ENCODE results near the gene TRAIP. TPM values are rescaled to one million over a fixed set of nuclear protein-coding genes. Genes with fewer than 3 reads are reported as not detected.
A peak's percentile ranks its signal among the peaks of the same experiment; 100 is the strongest.
"Not testable (repeated sequence)": the region's sequence is repeated elsewhere in the genome, so short reads cannot be mapped to it uniquely, and the experiment has no call there.

Gene TRAIP
- total RNA-seq, 1 donor from 2014 or later, result 2.0 TPM

DNA sequence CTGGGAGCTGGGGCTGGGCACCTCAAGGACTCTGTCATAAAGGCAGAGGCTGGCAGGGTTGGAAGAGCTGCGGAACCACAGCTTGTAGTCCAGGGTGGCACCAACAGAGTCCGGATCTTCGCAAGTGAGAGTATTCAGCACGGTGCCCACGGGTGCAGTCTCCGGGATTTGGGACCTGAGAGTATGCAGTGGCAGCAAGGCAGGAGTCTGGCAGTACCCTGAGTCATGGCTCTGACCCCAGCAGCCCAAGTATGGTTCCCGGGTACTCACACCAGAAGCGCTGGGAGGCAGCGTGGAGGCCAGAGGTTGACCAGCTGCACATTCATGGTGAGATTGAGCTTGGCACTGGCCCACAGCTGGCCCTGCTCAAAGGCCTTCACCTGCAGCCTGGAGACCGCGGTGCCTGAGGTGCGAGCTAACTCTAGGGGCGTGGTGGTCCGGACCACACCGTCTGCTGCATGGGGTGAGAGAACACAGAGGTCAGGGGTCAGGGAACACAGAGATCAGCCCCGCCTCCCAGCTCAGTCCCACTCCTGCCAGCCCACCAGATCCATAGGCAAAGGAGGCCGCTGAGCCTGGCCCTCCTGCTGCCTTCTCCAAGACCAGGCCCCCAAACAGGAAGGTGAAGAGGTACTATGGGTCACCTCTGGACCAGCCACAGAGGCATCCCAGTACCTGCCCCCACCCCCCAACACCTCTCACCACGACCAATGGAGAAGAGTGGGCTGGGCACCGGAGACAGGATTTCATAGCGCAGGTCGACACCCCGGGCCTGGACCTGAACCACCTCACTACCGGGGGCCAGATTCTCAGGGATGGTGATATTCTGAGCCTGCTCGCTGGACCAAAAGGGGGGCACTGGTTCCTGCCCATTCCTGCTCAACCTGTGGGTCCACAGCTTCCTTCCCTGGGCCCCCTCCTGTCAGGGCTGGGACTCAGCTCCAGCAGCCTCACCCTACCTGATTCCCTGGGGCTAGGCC, 61.1 kb downstream of the TRAIP start:
- DNase-seq (ENCODE audit: low spot score in 2 of 2), result no peak
- FAIRE-seq, result no peak

DNA sequence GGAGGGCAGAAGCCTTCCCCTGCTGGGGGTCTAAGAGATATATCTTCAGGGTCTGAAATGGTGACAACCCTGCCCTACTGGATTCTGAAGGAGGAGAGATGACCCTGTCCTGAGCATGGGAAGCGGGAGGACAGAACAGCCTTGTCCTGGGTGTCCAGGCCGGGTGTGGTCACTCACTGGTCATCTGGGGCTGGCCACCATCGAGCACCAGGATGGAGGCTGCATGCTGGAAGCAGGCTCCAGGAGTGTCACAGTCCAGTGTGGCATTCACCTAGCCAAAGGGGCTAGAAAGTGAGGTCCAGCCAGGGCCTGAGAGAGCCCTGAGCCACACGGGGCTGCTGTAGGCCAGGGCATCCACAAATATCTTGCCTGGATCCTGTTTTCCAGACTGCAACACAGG, 61.9 kb downstream of the TRAIP start:
- FAIRE-seq (no peak), DNase-seq (ENCODE audit: low spot score in 2 of 2) (no peak)

DNA sequence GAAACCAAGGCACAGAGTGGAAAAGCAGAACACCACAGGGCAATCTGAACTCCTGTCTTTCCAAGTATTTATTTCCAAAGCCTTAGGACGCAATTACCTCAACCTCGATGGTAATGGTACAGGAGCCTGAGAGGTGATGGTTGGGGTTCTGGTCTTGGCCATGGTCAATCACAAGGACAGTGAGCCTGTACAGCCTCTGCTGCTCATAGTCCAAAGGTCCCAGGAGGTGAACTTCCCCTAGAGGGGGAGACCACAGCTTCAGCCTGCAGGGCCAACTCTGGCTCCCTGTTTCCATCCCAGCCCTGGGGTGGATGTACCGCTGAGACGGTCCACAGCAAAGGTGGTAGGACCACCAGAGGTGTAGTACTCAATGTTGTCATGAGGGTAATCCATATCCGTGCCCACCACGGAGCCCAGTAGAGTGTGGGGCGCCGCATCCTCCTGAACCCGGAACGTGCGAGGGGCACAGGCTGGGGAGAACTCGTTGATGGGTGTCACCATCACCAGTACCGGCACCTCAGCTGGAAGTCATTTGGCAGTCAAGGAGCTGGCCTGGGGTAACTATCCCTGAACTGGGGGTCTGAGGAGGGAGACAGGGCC, 62.8 kb downstream of the TRAIP start:
- FAIRE-seq (no peak), DNase-seq (ENCODE audit: low spot score in 2 of 2) (no peak)

DNA sequence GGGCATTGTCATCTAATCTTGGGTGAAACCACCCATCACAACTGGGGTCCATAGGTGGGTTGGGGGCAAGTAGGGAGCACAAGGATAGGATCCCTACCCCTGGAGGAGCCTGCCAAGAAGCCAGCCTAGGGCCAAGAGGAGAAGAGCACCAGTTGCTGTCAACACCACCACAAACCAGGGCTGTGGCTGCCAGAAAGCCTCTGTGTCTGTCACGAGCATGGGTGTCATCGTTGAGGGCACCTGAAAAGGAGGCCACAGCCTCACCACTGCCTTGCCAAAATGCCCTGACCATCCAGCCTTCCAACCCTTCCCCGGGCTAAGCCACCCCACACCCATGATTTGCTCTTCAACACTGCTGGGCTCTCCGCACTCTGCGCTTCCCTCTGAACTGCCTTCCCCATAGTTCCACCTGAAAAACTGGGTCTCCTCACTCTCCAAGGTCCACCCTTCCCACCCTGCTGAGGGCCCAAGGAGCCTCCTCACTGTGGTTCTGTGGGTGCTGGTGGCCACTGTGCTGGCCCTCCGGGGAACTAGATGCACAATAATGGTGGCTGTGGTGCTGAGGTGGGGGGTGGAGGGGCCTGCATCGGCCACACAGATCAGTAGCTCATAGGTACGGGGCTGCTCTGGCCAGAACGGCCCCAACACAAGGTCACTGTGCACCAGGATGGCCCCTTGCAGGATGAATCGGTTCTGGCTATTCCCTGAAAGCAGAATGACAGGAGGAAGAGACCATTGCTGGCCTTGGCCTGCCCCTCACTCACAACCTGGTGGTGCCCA, 63.8 kb downstream of the TRAIP start:
- FAIRE-seq (no peak), DNase-seq (ENCODE audit: low spot score in 2 of 2) (no peak)

DNA sequence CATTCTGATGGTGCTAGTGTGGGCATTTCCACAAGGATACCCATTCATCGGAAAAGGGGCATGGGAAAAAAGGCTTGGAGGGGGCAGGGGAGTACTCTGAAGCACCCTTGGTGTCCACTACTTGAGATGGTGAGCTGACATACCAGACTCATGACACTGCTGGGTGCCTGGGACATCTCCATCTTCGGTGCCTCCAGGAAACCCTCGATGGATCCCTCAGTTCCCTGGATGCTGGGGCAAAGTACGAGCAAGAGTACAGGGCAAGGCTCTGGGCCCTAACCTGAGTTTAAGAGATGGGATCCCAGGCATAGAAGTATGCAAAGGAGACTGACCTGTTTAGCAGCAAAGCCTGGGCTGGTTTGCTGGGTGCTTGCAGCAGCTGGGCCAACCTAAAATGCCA, 64.8 kb downstream of the TRAIP start:
- DNase-seq (ENCODE audit: low spot score in 2 of 2) (no peak), FAIRE-seq (no peak)

DNA sequence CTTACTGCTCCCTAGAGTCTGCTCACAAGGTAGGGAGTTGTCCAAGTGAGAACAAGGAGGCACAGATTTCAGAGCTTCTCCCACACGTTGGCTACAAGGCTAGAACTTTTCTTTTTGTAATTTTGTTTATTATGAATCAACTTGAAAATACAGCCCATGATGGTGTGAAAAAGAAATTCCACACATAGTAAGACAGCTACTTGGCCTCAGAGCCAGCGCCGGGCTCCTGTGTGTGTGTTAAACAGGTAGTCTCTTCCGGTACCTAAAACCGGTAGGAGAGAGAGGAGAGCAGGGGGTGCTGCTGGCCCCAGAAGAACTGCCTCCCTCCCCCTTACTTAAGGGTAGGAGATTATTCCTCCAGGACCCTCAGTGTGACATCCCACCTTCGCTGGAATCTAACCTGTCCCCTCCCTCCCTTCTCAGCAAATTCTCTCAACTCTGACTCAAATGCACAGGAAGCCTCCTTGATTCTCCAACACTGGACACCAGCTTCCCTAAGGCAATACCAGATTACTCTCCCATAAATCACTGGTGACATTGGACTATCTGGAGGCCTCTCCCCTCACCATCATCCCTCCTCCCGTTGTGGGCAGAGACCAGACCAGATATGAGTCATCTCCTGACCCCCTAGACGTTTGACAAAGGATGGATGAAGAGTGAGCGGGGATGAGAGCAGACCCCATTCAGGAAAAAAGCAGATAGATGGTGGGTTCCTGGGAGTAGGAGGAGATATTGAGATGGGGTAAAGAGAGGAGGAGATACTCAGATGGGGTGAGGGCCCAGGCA, 65.5 kb downstream of the TRAIP start:
- FAIRE-seq (no peak), DNase-seq (ENCODE audit: low spot score in 2 of 2) (no peak)

DNA sequence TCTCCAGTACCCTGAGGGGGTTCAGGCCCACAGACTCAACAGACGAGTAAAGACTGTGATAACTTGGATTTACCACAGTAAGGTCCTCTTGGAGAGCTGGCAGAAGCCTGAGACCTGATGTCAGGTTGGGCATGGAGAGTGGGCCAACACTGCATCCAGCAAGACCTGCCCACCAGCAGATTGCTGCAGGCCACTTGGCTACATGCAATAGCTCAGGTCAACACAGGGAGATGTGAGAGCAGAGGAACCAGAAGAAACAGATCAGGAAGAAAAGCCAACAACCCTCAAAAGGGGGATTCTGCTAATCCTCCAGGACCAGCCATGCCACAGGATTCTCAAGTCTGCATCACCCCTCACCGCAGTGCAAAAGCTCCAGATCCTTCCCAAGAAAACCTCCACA, 68.3 kb downstream of the TRAIP start:
- no peak for DNase-seq (ENCODE audit: low spot score in 2 of 2)
- FAIRE-seq, result no peak

DNA sequence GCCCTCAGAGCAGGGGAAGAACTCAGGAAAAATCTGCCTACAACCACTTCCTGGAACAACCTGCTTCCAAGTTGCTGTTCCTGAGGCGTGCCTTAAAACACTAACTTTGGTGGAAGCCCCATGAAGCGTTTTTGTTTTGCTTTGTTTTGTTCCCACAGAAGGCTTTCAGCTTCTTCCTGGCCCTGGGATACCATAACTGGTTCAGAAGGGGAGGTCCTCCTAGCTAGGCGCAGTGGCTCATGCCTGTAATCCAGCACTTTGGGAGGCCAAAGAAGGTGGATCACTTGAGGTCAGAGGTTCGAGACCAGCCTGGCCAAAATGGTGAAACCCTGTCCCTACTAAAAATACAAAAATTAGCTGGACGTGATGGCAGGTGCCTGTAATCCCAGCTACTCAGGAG, 68.8 kb downstream of the TRAIP start:
- FAIRE-seq, result no peak
- DNase-seq (ENCODE audit: low spot score in 2 of 2), result no peak

DNA sequence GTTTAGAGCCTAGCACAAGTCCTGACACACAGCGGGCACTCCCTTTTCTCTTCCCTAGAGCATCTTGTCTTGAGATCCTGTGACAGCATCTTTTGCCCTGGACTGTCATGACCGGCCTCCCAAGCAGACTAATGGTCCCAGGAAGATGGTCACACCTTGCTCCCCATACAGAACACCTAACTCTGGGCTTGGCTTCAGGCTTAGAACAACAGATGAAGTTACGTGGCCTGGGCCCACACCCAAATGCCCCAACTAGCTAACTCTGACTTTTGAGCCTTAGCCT, 69.2 kb downstream of the TRAIP start:
- FAIRE-seq (no peak), DNase-seq (ENCODE audit: low spot score in 2 of 2) (no peak)

DNA sequence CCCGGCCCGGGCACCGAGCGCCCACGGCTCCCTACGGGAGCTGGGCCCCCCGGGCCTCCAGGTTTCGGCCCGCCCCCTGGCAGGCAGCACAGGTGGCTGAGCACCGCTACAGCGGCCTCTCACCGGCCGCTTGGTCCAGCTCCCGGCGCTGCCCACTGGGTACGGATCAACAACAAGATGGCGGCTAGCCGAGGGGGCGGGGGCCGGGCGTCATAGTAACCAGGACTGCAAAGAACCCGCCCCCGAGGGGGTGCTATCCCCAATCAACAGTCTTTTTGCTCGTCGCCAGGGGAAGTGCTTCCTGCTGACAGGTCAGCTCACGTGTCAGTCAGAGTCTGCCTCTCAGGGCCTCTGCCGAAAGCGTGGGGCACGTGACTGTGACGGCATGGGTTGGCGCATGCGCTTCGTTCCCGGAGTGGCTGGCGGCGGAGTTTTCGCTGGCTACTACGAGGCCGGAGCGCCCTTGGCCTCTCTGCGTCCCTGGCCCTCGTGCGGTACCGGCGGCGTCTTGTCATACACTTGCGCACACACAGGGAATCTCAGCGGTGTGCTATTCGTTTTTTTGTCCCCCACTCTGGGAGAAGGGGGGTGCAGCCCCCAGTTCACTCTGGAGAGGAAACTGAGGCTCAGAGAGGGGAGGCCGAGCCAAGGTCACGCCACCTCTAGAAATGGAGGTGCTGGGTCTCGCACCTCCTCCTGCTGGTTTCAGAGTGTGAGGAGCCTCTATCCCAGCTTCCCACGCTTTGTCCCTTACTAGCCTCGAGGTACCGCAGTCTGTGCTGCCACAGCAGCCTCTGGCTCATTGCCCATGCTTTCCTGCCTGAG, 69.8 kb downstream of the TRAIP start, which contains the start of gene IP6K1:
IP6K1 (minus strand) TSS at position 186 of the 825 bp plus-strand sequence. CDS start 38,502 bp downstream, outside the sequence.
- FAIRE-seq (peak; percentile 96), DNase-seq (ENCODE audit: low spot score in 2 of 2) (peak; percentile 100)

DNA sequence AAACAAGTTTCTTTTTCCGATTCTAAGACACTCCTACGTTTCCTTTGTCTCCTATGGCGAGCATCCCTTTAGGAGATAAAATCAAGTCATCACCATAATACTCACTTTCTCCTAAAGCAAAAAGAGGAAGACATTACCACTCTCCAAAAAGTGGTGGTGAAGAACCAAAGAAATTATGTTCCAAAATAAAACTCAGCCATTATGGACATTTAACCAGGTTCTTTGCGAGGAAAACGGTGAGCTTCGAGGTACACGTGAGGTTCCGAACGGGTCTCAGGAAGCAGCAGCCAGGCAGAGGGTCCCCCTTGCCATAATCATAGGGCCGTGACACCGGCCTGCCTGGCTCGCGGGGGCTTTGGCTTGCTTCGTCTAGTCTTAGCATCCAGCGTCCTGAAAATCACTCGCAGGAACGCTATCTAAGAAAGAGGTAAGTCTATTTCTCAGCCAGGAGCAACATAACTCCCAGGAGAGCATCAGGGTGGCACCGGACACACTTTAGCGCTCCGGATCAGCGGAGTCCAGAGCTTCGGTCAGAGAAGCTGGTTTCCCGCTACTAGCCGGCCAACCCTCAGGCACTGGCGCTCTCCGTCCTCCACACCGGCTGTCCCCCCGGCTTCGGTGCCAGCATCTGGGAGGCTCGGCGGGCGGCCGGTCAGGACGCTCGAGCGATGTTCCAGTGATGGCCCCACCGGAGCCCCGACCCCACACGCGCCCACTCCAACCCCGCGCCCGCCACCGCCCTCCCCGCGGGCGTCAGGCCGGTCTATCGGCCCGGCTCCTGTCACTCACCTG, 70.6 kb downstream of the TRAIP start:
- DNase-seq (ENCODE audit: low spot score in 2 of 2), result no peak
- no peak for FAIRE-seq

DNA sequence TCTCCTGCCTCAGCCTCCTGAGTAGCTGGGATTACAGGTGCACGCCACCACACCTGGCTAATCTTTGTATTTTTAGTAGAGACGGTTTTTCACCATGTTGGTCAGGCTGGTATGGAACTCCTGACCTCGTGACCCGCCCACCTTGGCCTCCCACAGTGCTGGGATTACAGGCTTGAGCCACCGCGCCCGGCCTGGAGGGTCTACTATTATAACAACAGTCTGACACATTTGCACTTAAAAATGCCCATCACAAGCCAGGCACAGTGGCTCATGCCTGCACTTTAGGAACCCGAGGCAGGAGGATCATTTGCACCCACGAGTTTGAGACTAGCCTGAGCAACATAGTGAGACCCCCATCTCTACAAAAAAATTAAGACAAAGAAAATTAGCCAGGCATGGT, 74.1 kb downstream of the TRAIP start:
- FAIRE-seq; DNase-seq (ENCODE audit: low spot score in 2 of 2): not testable (repeated sequence)

DNA sequence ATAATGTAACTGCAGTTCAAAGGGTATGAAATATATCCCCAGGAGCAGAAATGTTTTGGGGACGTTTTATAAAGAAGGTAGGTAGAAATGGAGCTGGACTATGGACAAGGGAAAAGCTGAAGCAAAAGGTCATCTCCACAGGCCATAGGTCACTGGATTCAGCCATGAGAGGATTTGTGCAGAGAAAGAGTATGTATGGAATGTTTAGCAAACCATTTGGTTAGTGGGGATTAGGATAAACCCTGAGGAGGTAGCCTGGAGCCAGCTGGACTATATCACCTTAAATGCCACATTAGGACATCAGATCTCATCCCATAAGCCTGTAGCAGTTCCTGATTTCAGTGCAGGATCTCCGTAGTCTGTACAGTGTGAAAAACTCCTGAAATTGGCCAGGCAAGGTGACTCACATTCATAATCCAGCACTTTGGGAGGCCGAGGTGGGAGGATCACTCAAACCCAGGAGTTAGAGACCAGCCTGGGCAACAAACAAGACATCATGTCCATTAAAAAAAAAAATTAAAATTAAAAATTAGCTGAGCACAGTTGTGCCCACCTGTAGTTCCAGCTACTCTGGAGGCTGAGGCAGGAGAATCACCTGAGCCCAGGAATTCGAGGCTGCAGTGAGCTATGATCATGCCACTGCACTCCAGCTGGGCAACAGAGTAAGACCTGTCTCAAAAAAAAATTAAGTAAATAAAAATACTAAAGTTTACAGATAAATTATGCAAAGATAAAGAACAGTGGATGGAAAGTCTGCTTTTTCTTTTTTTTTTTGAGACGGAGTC, 74.8 kb downstream of the TRAIP start:
- DNase-seq (ENCODE audit: low spot score in 2 of 2) (no peak), FAIRE-seq (no peak)

DNA sequence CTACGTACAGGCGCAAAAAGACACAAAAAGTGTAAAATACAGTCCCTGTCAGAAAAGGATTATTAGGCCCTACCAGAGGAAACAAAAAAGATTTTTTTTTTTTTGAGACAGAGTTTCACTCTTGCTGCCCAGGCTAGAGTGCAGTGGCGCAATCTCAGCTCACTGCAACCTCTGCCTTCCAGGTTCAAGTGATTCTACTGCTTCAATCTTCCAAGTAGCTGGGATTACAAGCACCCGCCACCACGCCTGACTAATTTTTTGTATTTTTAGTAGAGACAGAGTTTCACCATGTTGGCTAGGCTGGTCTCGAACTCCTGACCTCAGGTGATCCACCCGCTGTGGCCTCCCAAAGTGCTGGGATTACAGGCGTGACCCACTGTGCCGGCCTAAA, 75.4 kb downstream of the TRAIP start:
- not testable (repeated sequence) for FAIRE-seq; DNase-seq (ENCODE audit: low spot score in 2 of 2)

DNA sequence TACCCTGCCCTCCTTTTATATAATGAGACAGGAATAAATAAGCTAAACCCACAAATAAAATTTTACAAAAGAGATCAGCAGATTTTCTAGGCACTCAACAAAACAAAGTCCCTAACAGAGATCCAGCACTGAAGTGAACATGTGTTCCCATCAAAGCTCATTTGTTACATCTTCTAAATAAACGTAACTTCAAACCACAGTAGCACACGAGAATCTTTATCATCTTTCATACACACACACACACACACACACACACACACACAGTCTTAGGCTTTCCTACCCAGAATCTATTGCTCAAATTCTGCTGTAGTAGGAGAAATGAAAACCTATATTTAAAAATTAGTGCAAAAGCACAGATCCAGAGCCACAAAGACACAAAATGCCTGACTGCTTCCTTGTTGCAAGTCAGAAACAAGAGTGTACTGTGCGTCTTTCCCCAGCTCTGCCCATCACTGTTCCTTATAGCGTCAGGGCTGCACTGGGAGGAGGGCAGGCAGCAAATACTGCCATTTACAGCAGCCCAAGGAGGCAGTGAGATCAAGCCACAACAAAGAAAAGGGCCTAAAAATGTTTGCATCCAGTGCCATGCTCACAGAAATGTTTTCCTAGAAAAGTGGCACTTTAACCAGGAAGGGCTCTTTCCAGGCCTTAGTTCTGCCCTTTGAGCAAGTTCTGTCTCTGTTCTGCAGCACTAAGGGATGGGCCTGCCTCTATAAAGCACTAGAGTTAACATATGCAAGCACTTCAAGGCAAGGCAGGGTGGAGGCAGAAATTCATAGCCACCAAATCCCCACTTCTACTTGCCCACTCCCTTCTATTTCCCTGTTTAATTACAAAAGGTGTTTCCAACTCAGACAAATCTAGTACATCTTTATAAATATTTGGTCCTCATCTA, 76.0 kb downstream of the TRAIP start:
- FAIRE-seq (no peak), DNase-seq (ENCODE audit: low spot score in 2 of 2) (no peak)

DNA sequence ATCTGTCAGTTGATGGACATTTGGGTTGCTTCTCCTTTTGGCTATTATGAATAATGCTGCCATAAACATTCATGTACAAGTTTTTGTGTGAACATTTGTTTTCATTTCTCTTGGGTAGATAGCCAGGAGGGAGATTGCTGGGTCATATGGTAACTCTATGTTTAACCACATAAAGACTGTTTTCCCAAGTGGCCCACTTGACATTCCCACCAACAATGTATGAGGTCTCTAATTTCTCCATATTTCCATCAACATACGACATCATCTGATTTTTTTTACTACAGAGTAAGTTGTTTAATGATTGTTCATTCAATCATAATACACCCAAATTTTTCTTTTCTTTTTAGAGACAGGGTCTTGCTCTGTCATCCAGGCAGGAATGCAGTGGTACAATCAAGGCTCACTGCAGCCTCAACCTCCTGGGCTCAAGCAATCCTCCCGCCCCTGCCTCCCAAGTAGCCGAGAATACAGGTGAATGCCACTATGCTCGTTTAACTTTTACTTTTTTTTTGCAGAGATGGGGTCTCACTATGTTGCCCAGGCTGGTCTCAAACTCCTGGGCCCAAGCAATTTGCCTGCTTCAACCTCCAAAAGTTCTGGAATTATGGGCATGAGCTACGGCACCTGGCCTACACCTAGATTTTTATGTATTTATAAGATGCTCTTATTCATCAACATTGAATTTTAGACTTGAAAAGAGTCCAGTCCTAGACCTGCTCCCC, 76.8 kb downstream of the TRAIP start:
- FAIRE-seq, result no peak
- no peak for DNase-seq (ENCODE audit: low spot score in 2 of 2)

Measured in frontal cortex (tissue), 4 donors.